Measurements from ENCODE around the gene SH3GL1.

The SH3GL1 gene

DNA sequence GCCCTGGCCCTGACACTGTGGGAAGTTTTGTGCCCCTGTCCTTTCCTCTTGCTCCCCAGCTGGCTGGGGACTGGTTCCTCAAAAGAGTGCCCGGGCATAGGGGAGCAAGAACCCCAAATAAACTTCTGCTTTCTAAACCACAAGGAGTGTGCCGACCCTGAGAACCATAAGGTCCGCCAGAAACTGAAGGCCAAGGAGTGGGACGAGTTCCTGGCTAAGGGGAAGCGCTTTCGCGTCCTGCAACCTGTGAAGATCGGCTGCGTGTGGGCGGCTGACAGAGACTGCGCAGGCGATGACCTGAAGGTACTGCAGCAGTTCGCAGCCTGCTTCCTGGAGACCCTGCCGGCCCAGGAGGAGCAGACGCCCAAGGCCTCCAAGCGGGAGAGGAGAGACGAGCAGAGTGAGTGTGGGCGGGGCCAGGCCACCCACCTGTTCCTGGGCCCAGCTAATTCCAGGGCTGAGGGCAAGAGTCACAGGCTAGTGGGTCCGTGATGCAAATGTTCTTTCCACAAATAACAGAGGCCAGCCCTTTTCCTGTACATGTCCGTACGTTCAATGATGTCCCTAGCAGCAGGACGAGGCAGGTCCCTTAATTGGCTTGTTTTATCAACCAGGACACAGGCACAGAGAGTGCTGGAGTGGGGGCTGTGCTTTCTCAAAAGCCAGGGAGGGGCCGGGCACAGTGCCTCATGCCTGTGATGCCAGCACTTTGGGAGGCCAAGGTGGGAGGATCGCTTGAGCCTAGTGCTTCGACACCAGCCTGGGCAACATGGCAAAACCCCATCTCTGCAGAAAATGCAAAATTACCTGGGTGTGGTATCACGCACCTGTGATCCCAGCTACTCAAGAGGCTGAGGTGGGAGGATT is 31.7 kb upstream of the SH3GL1 start:
- DNase-seq = peak; percentile 11 to 62

DNA sequence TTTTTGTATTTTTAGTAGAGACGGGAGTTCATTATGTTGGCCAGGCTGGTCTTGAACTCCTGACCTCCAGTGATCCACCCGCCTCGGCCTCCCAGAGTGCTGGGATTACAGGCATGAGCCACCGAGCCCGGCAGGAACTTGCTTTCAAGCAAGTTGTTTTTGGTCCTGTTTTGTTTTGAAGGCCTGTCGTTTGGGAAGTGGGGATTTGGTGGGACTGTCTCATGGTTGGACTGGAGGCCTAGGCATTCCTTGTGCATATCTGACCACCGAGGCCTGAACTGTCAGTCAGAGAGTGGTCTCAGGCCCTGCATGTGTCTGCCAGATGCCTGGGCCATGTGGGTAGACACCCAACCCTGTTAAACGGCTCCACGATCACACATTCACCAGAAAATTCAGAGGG is 30.9 kb upstream of the SH3GL1 start:
- DNase-seq = no peak

GRCh38 chr19:4430760-4431159 is 30.4 kb upstream of the SH3GL1 start:
- peak; percentile 33 to 76 for DNase-seq

DNA sequence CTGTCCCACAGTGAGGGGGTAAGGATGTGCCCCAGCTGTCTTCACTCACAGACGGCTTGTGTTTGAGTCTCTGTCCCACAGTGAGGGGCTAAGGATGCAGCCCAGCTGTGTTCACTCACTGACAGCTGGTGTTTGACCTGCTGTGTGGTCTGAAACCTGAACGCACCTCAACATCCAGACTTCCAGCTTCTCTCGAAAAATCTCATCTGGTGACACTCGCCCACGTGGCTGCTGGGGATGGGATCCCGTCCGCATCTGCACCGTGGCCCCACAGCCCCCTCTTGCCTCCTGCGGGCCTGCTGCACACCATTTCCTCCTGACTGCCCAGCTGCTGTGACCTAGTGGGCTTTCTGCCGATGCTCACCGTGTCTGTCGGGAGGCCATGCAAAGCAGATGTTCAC is 29.4 kb upstream of the SH3GL1 start:
- DNase-seq = no peak

- no peak for DNase-seq
Measured at GRCh38 chr19:4429256-4429655, 28.9 kb upstream of the SH3GL1 start.

- DNase-seq = no peak
Measured at GRCh38 chr19:4428326-4428975, 28.1 kb upstream of the SH3GL1 start.

DNA sequence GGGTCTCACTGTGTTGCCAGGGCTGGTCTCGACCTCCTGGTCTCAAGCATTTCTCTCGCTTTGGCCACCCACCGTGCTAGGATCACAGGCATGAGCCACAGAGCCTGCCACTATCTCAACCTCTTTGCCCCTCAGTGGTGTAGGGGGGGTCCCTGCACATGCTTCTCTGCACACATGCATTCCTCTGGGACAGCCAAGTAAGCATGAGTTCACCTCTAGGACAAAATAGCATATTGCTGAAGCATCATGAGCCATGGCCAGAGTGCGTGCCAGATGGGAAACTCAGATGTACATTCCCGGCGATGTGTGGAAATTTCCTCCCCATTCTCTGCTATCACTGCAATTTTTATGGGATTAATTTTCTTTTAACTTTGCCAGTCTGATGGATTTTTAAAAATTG is 25.2 kb upstream of the SH3GL1 start:
- no peak for DNase-seq

DNA sequence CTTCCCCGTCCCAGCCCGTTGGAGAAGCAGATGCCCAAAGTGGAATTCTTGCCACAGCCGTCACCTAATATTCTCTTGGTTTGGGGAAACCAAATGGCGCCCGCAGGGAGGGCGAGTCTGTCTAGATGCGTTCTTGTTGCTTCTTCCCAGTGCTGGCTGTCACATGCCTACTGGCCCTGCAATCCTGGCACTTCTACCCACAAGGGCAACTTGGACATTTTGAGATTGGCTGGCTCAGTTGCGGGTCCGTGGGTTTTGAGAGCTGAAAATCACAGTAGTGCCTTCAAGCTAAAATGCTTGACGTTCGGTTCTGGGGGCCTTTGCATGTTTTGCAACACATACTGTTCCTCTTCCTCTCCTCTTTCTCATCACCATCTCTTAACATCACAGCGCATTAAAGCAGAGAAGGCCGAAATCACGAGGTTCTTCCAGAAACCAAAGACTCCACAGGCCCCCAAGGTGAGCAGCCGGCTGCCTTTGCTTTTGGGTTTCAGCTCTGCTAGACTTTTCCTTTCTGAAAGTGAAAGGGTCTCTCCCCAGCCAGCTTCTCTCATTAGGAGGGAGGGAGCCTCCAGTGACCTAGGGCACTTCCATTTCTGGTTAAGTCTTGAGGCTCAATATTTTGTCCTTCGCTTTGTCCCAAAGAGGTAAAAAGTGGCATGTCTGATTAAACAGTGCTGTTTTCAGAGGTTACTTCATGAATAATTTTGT is 23.2 kb upstream of the SH3GL1 start:
- no peak for DNase-seq

DNA sequence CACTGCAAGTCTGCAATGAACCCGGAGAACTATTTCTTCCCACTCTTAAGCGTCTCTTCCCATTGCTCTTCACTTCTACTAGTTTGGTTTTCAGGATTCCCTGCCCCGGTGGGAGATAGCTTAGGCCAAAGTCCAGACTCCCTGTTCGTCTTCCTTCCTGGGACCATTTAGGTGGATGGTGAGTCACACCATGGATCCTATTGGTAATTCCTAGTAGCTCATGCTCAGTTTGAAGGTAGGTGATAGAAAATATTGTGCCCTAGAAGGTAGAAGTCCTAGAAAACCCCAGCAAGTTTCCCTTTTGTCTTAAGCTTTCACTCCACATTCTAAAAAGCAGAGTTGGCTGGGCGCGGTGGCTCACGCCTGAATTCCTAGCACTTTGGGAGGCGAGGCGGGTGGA is 15.9 kb upstream of the SH3GL1 start:
- no peak for DNase-seq

- no peak for DNase-seq
Measured at GRCh38 chr19:4415352-4415751, 15.0 kb upstream of the SH3GL1 start.

DNA sequence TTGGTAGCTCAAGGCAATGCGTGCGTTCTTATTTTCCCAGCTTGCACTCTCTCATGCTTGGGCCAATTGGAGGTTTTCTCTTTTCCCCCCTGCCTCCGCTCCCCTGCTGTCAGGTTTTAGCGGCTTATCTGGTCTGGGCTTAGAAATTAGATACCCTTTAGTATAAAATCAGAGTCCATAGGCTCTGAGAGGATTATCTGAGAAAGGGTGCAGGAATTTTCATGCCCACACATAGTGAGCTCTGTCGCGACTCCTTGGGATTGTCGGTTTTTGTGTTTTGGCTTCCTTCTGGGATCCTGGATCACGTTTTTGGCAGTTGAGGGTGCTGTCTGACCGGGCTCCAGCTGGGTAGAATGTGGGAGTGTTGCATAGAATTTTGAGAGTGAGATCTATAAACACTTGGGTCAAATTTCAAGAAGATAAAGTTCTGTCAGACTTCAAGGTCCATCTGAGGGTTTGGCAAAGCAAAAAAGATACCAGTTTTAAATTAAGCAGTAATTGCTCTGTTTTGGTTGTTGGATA is 14.5 kb upstream of the SH3GL1 start:
- DNase-seq = no peak

DNA sequence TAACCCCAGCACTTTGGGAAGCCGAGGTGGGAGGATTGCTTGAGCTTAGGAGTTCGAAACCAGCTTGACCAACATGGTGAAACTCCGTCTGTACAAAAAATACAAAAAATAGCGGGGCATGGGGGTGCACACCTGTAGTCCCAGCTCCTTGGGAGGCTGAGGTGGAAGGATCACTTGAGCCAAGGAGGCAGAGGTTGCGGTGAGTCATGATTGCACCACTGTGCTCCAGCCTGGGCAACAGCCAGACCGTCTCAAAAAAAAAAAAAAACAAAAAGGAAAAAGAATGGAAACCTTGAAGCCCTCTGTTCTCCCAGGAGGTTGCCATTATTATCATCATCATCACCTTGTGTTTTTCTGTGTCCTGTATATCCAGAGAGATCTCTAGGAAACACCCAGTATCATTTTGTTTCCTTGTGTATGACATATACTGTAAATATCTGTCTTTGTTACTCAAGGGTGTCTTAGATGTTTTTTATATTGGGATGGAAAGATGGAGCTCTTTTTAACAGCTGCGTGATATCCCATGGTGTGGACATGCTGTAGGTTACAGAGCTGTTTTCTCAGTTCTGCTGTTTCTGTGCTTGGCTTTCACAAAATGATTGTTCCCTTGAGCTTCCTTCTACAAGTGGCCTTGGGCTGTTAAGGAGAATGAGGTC is 13.9 kb upstream of the SH3GL1 start:
- no peak for DNase-seq

DNA sequence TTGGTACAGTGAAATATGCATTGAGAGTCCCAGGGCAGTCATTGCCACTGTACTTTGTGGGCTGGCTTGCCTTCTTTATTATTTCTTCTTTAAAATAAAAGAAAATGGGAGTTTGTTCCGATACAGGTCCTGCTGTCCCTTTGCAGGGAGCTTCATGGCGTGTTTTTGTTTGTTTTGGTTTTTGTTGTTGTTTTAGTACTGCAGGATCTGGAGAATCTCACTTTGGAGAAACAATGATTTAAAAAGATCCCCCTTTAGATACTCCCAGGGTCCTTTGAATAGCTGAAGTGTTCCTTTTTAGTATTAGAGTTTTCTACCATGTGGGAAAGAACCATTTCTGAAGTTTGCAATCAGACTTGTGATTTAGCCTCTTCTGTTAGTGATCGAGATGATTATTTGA is 13.2 kb upstream of the SH3GL1 start:
- DNase-seq = no peak

GRCh38 chr19:4409123-4409933 is 9.0 kb upstream of the SH3GL1 start:
- no peak for DNase-seq

DNA sequence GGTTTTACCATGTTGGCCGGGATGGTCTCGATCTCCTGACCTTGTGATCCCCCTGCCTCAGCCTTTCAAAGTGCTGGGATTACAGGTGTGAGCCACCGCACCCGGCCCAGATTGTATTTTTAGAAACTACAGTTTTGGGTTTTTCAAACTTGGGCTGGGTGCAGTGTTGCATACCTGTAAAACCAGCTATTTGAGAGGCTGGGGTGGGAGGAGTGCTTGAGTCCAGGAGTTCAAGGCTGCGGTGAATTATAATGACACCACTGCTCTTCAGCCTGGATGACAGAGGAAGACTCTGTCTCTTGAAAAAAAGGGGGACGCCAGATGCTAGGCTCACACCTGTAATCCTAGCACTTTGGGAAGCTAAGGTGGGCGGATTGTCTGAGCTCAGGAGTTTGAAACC is 6.3 kb upstream of the SH3GL1 start:
- DNase-seq = no peak

DNA sequence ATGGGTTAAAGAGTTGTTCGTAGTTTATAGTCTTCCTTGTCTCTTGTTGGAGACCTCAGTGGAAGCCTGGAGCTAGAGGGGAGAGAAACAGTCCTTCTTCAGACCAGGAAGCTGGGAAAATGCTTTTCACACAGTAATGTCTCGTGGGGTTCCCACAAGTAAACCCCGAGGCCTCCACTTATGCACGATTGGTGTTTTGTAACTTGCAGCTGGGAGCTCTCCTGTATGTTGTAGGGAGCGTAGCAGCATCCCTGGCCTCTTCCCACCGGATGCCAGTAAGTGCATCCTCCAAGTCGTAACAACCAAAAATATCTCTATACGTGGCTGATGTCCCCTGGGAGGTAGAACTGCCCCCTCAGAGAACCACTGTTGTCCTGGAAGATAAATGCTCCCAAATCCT is 5.6 kb upstream of the SH3GL1 start:
- no peak for DNase-seq

GRCh38 chr19:4403005-4403761 is 2.8 kb upstream of the SH3GL1 start:
- peak in 1 of 2 donors; percentile 8 for DNase-seq

GRCh38 chr19:4402171-4403004 is 2.0 kb upstream of the SH3GL1 start, which contains the start of gene CHAF1A:
CHAF1A (plus strand) TSS chr19:4402640; CDS start chr19:4402763, 123 bp downstream.
- peak; percentile 99 to 100 for DNase-seq

DNA sequence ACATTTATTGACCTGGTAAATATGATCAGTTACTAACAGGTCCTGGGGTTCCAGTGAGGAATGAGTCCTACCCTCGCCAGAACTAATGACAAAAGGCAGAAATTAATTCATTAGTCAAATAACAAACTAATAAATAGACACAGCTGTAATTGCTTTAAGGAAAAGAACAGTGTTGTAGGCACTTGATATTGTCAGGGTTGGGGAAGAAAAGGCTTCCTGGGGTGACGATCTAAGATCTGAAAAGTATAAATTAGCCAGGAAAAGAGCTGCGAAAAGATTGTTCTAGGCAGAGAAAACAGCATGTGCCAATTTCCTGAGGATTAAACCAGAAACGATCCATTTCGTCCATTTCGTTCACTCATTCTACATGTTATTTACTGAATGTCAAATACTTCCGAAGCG is 1.4 kb upstream of the SH3GL1 start:
- no peak for DNase-seq

- DNase-seq = no peak
Measured at GRCh38 chr19:4399812-4400134, 574 bp downstream of the SH3GL1 start.
